IMR-90 (cell line): ENCODE results near the gene GCH1. TPM values are rescaled to one million over a fixed set of nuclear protein-coding genes. Genes with fewer than 3 reads are reported as not detected.

Experiments used
- ATAC-seq: fragments of 200-7000 bp; cut with Tn5 transposase; 2 replicates; pipeline ENCODE4 v1.9.1; 2020; ENCODE audit warnings: low read depth, mild to moderate bottlenecking, moderate library complexity
- BruUV-seq: library from RNA; stranded (reverse); fragments of 400-500 nt; replicated peaks from 2 replicates; lab custom pipeline; 2021; lab: Mats Ljungman, UMichigan
- CTCF ChIA-PET: fragments of 300-600 bp; formaldehyde crosslinking; extraction: SDS; loops from one replicate; lab custom pipeline; 2021; ENCODE audit warnings: antibody characterized with exemption; lab: Yijun Ruan, JAX
- POLR2A ChIA-PET: fragments of 300-600 bp; sonication (Branson Sonifier 250); formaldehyde crosslinking; loops from one replicate; lab custom pipeline; 2022; ENCODE audit warnings: antibody characterized with exemption; ENCODE audit not compliant: unreplicated experiment; lab: Charles Lee
- DNase-seq: peaks from one replicate; pipeline ENCODE4 v3.0.0; 2013
- H2AFZ ChIP-seq: replicated peaks from 2 replicates; pipeline ENCODE3; 2013; ENCODE audit warnings: low read length, mild to moderate bottlenecking; ENCODE audit not compliant: poor library complexity
- H2AK5ac ChIP-seq: 2 replicates; pipeline ENCODE4 v1.6.1; 2013; ENCODE audit warnings: low read depth, low read length, inconsistent platforms
- H2AK9ac ChIP-seq: replicated peaks from 2 replicates; pipeline ENCODE3; 2013; ENCODE audit warnings: mild to moderate bottlenecking, low read depth, low read length, moderate library complexity; ENCODE audit not compliant: poor library complexity
- H2BK120ac ChIP-seq: 2 replicates; pipeline ENCODE4 v1.6.1; 2013; ENCODE audit warnings: low read depth, low read length, inconsistent platforms
- H2BK15ac ChIP-seq: 3 replicates; pipeline ENCODE4 v1.6.1; 2013; ENCODE audit warnings: low read depth, low read length, inconsistent platforms
- H2BK20ac ChIP-seq: 2 replicates; pipeline ENCODE4 v1.6.1; 2013; ENCODE audit warnings: low read depth, mild to moderate bottlenecking, inconsistent platforms, low read length, moderate library complexity
- H2BK5ac ChIP-seq: 2 replicates; pipeline ENCODE4 v1.6.1; 2013; ENCODE audit warnings: mild to moderate bottlenecking, low read depth, low read length, inconsistent platforms; ENCODE audit not compliant: poor library complexity, severe bottlenecking
- H3K14ac ChIP-seq: replicated peaks from 2 replicates; pipeline ENCODE4 v1.6.1; 2013; ENCODE audit warnings: low read depth, low read length, inconsistent platforms
- H3K18ac ChIP-seq: 2 replicates; pipeline ENCODE4 v1.6.1; 2013; ENCODE audit warnings: low read depth, low read length, control low read depth
- H3K23ac ChIP-seq: 2 replicates; pipeline ENCODE4 v1.6.1; 2013; ENCODE audit warnings: low read depth, low read length, inconsistent platforms
- H3K27ac ChIP-seq: 2 replicates; pipeline ENCODE4 v1.5.1; 2013; ENCODE audit warnings: mild to moderate bottlenecking, control low read depth, low read length; ENCODE audit not compliant: insufficient read depth
- H3K27me3 ChIP-seq: 2 replicates; pipeline ENCODE4 v1.6.1; 2013; ENCODE audit warnings: low read length; ENCODE audit not compliant: control insufficient read depth, insufficient read depth
- H3K36me3 ChIP-seq: 2 replicates; pipeline ENCODE4 v1.6.1; 2013; ENCODE audit warnings: low read length, mixed read lengths; ENCODE audit not compliant: control insufficient read depth, insufficient read depth
- H3K4ac ChIP-seq: 2 replicates; pipeline ENCODE4 v1.6.1; 2013; ENCODE audit warnings: low read depth, low read length, inconsistent platforms
- H3K4me1 ChIP-seq: 2 replicates; pipeline ENCODE4 v1.6.1; 2013; ENCODE audit warnings: low read length, mixed read lengths; ENCODE audit not compliant: control insufficient read depth, insufficient read depth
- H3K4me2 ChIP-seq: 2 replicates; pipeline ENCODE4 v1.6.1; 2013; ENCODE audit warnings: low read depth, mild to moderate bottlenecking, control low read depth, low read length, moderate library complexity
- H3K4me3 ChIP-seq: 2 replicates; pipeline ENCODE4 v1.5.1; 2013; ENCODE audit warnings: low read depth, mild to moderate bottlenecking, control low read depth, low read length, moderate library complexity; ENCODE audit not compliant: insufficient read depth
- H3K56ac ChIP-seq: 2 replicates; pipeline ENCODE4 v1.6.1; 2013; ENCODE audit warnings: low read length, inconsistent platforms; ENCODE audit not compliant: insufficient read depth; ENCODE audit errors: extremely low read depth
- H3K79me1 ChIP-seq, 2 experiments: 2 replicates each; pipeline ENCODE4 v1.6.1; 2013; ENCODE audit warnings: low read length in 2 of 2, inconsistent platforms in 1 of 2, low read depth in 1 of 2
- H3K9ac ChIP-seq: 2 replicates; pipeline ENCODE4 v1.6.1; 2013; ENCODE audit warnings: low read depth, low read length, control low read depth
- H3K9me1 ChIP-seq: 2 replicates; pipeline ENCODE4 v1.6.1; 2013; ENCODE audit warnings: low read length, inconsistent platforms; ENCODE audit not compliant: insufficient read depth
- H3K9me3 ChIP-seq: 2 replicates; pipeline ENCODE4 v1.6.1; 2013; ENCODE audit warnings: low read length; ENCODE audit not compliant: control insufficient read depth, insufficient read depth
- H4K20me1 ChIP-seq: 2 replicates; pipeline ENCODE4 v1.6.1; 2013; ENCODE audit warnings: low read length, inconsistent platforms; ENCODE audit not compliant: insufficient read depth
- H4K5ac ChIP-seq: 2 replicates; pipeline ENCODE4 v1.6.1; 2013; ENCODE audit warnings: mild to moderate bottlenecking, low read depth, low read length, control low read depth
- H4K8ac ChIP-seq, 2 experiments: 2 replicates each; pipeline ENCODE4 v1.6.1; 2013; ENCODE audit warnings: low read depth in 2 of 2, low read length in 2 of 2, control low read depth in 1 of 2, inconsistent platforms in 1 of 2
- H4K91ac ChIP-seq: 2 replicates; pipeline ENCODE4 v1.6.1; 2013; ENCODE audit warnings: low read depth, low read length, inconsistent platforms; ENCODE audit not compliant: insufficient read depth
- BHLHE40 ChIP-seq: fragments of 150-350 bp; IDR thresholded peaks from 2 replicates; pipeline ENCODE4 v1.6.1; 2016; ENCODE audit warnings: mild to moderate bottlenecking, low read depth, low read length
- CEBPB ChIP-seq: IDR thresholded peaks from 2 replicates; pipeline ENCODE4 v1.6.1; 2012; ENCODE audit warnings: low read depth, low read length, improper control_type of control experiment
- CHD1 ChIP-seq: IDR thresholded peaks from 2 replicates; pipeline ENCODE4 v1.6.1; 2012; ENCODE audit warnings: low read depth, low read length, improper control_type of control experiment
- FOS ChIP-seq: fragments of 150-350 bp; IDR thresholded peaks from 2 replicates; pipeline ENCODE4 v1.6.1; 2016; ENCODE audit warnings: low read depth, low read length
- MAFK ChIP-seq: IDR thresholded peaks from 2 replicates; pipeline ENCODE4 v1.6.1; 2012; ENCODE audit warnings: low read depth, low read length, improper control_type of control experiment
- MAZ ChIP-seq: IDR thresholded peaks from 2 replicates; pipeline ENCODE4 v1.6.1; 2012; ENCODE audit warnings: low read depth, mild to moderate bottlenecking, low read length, improper control_type of control experiment, moderate library complexity, borderline replicate concordance
- MXI1 ChIP-seq: IDR thresholded peaks from 2 replicates; pipeline ENCODE4 v1.6.1; 2012; ENCODE audit warnings: low read depth, mild to moderate bottlenecking, low read length, moderate library complexity, borderline replicate concordance
- NFE2L2 ChIP-seq: fragments of 150-350 bp; IDR thresholded peaks from 2 replicates; pipeline ENCODE4 v1.6.1; 2016; ENCODE audit warnings: low read depth, mild to moderate bottlenecking, low read length
- POLR2A ChIP-seq: IDR thresholded peaks from 2 replicates; pipeline ENCODE4 v1.6.1; 2012; ENCODE audit warnings: mild to moderate bottlenecking, low read depth, low read length
- RAD21 ChIP-seq: IDR thresholded peaks from 2 replicates; pipeline ENCODE4 v1.6.1; 2012; ENCODE audit warnings: low read length, improper control_type of control experiment
- RCOR1 ChIP-seq: IDR thresholded peaks from 2 replicates; pipeline ENCODE4 v1.6.1; 2012; ENCODE audit warnings: mild to moderate bottlenecking, low read length, improper control_type of control experiment; ENCODE audit not compliant: insufficient replicate concordance
- RFX5 ChIP-seq: IDR thresholded peaks from 2 replicates; pipeline ENCODE4 v1.8.0; 2012; ENCODE audit warnings: low read depth, mild to moderate bottlenecking, low read length, moderate library complexity
- SMC3 ChIP-seq: fragments of 150-350 bp; IDR thresholded peaks from 2 replicates; pipeline ENCODE4 v1.6.1; 2016; ENCODE audit warnings: low read depth, mild to moderate bottlenecking, antibody characterized with exemption, low read length, moderate library complexity
- WGBS, 2 experiments: methylation state at CpG; one replicate each; pipeline versions ENCODE4 v1.1.5 to v1.1.7; 2013; ENCODE audit warnings: missing lambda C conversion rate in 2 of 2; ENCODE audit not compliant: insufficient read length in 1 of 2; ENCODE audit errors: extremely low coverage in 2 of 2; 5-methylcytosine and 5-hydroxymethylcytosine counted together
- dilution Hi-C: fragments of 300-500 bp; cut with HindIII; formaldehyde crosslinking; loops from one replicate; pipeline ENCODE4 v1.14.3; 2018; ENCODE audit warnings: low sequenced_read_pairs; ENCODE audit not compliant: unreplicated experiment
- in situ Hi-C: fragments of 300-500 bp; cut with MboI; formaldehyde crosslinking; loops from 3 replicates; pipeline ENCODE4 v1.14.3; 2019; ENCODE audit warnings: low sequenced_read_pairs, inconsistent platforms, mixed read lengths
- intact Hi-C: fragments of 100-400 bp; cut with micrococcal nuclease; formaldehyde crosslinking; loops from 2 replicates; pipeline ENCODE4 v1.10.0; 2022
- polyA plus RNA-seq, 3 experiments: library from polyadenylated mRNA; depleted of rRNA; stranded (reverse); fragments of >200 nt; gene quantifications; 2 replicates each; pipeline ENCODE4 v1.2.3, GENCODE V29; 2012; ENCODE audit warnings: low replicate concordance in 1 of 3
- total RNA-seq: library from RNA; depleted of rRNA; stranded (reverse); fragments of >200 nt; gene quantifications from 2 replicates; pipeline ENCODE4 v1.2.3, GENCODE V29; 2012
- TF ChIP-seq, protein P1 (sequence below): conservative IDR thresholded peaks from 2 replicates; pipeline ENCODE4 v1.5.1; 2012; ENCODE audit warnings: mild to moderate bottlenecking, low read depth, low read length, improper control_type of control experiment
- TF ChIP-seq, protein P2 (sequence below): fragments of 150-350 bp; IDR thresholded peaks from 2 replicates; pipeline ENCODE4 v1.6.1; 2016; ENCODE audit warnings: low read depth, mild to moderate bottlenecking, low read length, moderate library complexity, borderline replicate concordance
- TF ChIP-seq, protein P3 (sequence below): fragments of 150-350 bp; IDR thresholded peaks from 2 replicates; pipeline ENCODE4 v1.6.1; 2017; ENCODE audit warnings: mild to moderate bottlenecking, antibody characterized with exemption, low read length, low read depth

The GCH1 gene
- total and polyA plus RNA-seq, 2 of the 4 experiments (the other 2 are of a cell fraction): 0.54 to 0.74 TPM

DNA sequence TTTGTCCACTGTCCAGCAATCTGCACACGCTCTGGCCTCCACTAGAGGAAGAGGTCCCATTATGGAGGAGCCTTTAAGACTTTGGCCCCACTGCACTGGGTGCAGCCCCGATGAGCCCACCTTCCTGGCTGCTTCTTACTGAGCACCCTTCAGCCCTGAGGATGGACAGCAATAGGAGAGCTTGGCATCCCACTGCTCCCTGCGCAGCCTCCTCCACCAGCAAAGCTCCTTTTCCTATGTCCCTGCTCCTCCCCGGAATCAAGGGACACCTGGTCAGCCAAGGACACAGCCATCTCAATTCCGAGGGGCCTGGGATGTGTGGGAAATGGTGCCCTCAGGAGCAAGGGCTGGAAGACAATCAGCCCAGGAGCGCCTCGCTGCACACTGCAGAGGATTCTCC is 94.7 kb downstream of the GCH1 start:
- Histone ChIP-seq H3K4ac (no peak overlapping the region), H3K14ac (no peak overlapping the region), H3K27ac (no peak overlapping the region), H3K56ac (no peak overlapping the region), H2AK9ac (no peak overlapping the region), H3K18ac (no peak overlapping the region), H4K20me1 (no peaks in the 10 kb centered on the region), H3K4me3 (no peak overlapping the region), H3K4me1 (peaks cover 3% of the 10 kb centered on the region; the same call in 1 of the 2 replicates), H3K79me1 (no peaks in the 10 kb centered on the region; a peak in 1 of 4 replicates), H4K91ac (no peak overlapping the region), H2BK120ac (no peak overlapping the region), H3K9me3 (no peaks in the 10 kb centered on the region), H3K4me2 (no peak overlapping the region), H3K9ac (no peak overlapping the region), H3K36me3 (no peaks in the 10 kb centered on the region), H4K8ac (no peak overlapping the region), H4K5ac (no peak overlapping the region), H2BK15ac (no peak overlapping the region), H2BK5ac (no peak overlapping the region), H3K23ac (no peak overlapping the region), H3K9me1 (0 out of 2 replicates have a peak, but pooled peaks cover 3% of the 10 kb centered on the region), H2AK5ac (no peak overlapping the region), H3K27me3 (peaks cover 14% of the 10 kb centered on the region), H2BK20ac (no peak overlapping the region), H2AFZ (no peak overlapping the region)
- TF ChIP-seq POLR2A: no peak
- no peak for TF ChIP-seq BHLHE40
- TF ChIP-seq CHD1: no peak
- no peak for TF ChIP-seq RAD21
- TF ChIP-seq CEBPB: no peak
- TF ChIP-seq MXI1: no peak
- TF ChIP-seq, protein P1, sequence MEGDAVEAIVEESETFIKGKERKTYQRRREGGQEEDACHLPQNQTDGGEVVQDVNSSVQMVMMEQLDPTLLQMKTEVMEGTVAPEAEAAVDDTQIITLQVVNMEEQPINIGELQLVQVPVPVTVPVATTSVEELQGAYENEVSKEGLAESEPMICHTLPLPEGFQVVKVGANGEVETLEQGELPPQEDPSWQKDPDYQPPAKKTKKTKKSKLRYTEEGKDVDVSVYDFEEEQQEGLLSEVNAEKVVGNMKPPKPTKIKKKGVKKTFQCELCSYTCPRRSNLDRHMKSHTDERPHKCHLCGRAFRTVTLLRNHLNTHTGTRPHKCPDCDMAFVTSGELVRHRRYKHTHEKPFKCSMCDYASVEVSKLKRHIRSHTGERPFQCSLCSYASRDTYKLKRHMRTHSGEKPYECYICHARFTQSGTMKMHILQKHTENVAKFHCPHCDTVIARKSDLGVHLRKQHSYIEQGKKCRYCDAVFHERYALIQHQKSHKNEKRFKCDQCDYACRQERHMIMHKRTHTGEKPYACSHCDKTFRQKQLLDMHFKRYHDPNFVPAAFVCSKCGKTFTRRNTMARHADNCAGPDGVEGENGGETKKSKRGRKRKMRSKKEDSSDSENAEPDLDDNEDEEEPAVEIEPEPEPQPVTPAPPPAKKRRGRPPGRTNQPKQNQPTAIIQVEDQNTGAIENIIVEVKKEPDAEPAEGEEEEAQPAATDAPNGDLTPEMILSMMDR: no peak
- no peak for TF ChIP-seq RFX5
- no peak for TF ChIP-seq NFE2L2
- no peak for TF ChIP-seq SMC3
- TF ChIP-seq MAZ: no peak
- TF ChIP-seq, protein P2, sequence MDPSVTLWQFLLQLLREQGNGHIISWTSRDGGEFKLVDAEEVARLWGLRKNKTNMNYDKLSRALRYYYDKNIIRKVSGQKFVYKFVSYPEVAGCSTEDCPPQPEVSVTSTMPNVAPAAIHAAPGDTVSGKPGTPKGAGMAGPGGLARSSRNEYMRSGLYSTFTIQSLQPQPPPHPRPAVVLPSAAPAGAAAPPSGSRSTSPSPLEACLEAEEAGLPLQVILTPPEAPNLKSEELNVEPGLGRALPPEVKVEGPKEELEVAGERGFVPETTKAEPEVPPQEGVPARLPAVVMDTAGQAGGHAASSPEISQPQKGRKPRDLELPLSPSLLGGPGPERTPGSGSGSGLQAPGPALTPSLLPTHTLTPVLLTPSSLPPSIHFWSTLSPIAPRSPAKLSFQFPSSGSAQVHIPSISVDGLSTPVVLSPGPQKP: no peak
- no peak for TF ChIP-seq MAFK
- no peak for TF ChIP-seq FOS
- TF ChIP-seq, protein P3, sequence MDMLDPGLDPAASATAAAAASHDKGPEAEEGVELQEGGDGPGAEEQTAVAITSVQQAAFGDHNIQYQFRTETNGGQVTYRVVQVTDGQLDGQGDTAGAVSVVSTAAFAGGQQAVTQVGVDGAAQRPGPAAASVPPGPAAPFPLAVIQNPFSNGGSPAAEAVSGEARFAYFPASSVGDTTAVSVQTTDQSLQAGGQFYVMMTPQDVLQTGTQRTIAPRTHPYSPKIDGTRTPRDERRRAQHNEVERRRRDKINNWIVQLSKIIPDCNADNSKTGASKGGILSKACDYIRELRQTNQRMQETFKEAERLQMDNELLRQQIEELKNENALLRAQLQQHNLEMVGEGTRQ: no peak
- TF ChIP-seq RCOR1: no peak
- dilution Hi-C loops: no loop called here
- no peak for ATAC-seq
- no peak for DNase-seq
- BruUV-seq: no TSS peak
- ChIA-PET POLR2A (no interaction called here), CTCF (interaction anchor here (0.6 kb wide), 2 partner anchors 10 to 244 kb away, joined by 3 read pairs; no protein-coding TSS in a partner anchor)
- intact Hi-C loops: loop anchor here (5.0 kb wide), 2 partner anchors 301 to 441 kb away; partner anchors contain the start of gene CGRRF1
- in situ Hi-C loops: loop anchor here (10.0 kb wide), 1 partner anchor 253 kb away; no protein-coding TSS in a partner anchor
- WGBS, 2 experiments: 95% methylated on average over 3 of the region's 7 CpGs; no CpG with 5 or more reads in 1 of the 2 experiments
